Esophagus squamous epithelium (tissue), 4 donors: ENCODE measurements around the gene PILRA.

ENCODE experiments used
- POLR2A ChIP-seq, 4 donors: fragments of 450-650 bp; IDR thresholded peaks; one replicate each; pipeline ENCODE4 v1.6.1; 2017; ENCODE audit warnings: antibody characterized with exemption in 4 of 4, mild to moderate bottlenecking in 4 of 4, moderate library complexity in 3 of 4
- TF ChIP-seq, protein P1 (sequence below), 6 experiments: fragments of 450-650 bp in 4 of 6; fragments of 200-600 bp in 2 of 6; sonication (generic) in 2 of 6; IDR thresholded peaks; one replicate each; pipeline ENCODE4 v1.5.1; 2016 to 2019; ENCODE audit warnings: antibody characterized with exemption in 6 of 6, mild to moderate bottlenecking in 4 of 6, moderate library complexity in 4 of 6

DNA sequence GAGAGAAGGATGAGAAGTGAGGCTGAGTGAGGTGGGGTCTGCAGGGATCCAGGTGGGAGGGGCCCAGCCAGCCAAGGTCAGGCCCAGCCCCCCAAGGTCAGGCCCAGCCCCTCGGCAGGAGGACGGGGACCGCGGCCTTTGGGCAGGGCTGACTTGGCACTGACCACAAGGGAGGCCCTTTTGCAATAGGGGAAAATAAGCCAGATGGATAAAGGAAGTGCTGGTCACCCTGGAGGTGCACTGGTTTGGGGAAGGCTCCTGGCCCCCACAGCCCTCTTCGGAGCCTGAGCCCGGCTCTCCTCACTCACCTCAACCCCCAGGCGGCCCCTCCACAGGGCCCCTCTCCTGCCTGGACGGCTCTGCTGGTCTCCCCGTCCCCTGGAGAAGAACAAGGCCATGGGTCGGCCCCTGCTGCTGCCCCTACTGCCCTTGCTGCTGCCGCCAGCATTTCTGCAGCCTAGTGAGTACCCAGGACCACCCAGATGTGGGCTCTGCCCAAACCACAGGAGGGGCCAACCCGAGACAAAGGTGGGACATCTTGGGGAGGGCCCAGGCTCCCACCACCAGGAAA, at the start of gene PILRA:
- TF ChIP-seq POLR2A (IDR thresholded peaks at IDR 0.05), result peak in 1 of 4 donors; percentile 45
- TF ChIP-seq, protein P1, sequence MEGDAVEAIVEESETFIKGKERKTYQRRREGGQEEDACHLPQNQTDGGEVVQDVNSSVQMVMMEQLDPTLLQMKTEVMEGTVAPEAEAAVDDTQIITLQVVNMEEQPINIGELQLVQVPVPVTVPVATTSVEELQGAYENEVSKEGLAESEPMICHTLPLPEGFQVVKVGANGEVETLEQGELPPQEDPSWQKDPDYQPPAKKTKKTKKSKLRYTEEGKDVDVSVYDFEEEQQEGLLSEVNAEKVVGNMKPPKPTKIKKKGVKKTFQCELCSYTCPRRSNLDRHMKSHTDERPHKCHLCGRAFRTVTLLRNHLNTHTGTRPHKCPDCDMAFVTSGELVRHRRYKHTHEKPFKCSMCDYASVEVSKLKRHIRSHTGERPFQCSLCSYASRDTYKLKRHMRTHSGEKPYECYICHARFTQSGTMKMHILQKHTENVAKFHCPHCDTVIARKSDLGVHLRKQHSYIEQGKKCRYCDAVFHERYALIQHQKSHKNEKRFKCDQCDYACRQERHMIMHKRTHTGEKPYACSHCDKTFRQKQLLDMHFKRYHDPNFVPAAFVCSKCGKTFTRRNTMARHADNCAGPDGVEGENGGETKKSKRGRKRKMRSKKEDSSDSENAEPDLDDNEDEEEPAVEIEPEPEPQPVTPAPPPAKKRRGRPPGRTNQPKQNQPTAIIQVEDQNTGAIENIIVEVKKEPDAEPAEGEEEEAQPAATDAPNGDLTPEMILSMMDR (IDR thresholded peaks at IDR 0.05), result no peak
